HCT116 (cell line): ENCODE data around the gene SIX2. TPM values are rescaled to one million over a fixed set of nuclear protein-coding genes. Genes with fewer than 3 reads are reported as not detected.

ENCODE experiments used
- ATAC-seq: fragments of 200-7000 bp; cut with Tn5 transposase; 2 replicates; pipeline ENCODE4 v1.9.1; 2020; ENCODE audit warnings: mild to moderate bottlenecking, moderate library complexity
- BruUV-seq: library from RNA; stranded (reverse); fragments of 400-500 nt; replicated peaks from 2 replicates; lab custom pipeline; 2021; lab: Mats Ljungman, UMichigan
- CTCF ChIA-PET: fragments of 300-600 bp; sonication (Branson Sonifier 250); formaldehyde crosslinking; loops from one replicate; lab custom pipeline; 2021; ENCODE audit warnings: antibody characterized with exemption; lab: Charles Lee
- POLR2A ChIA-PET: fragments of 300-600, 350-600 bp; sonication (Branson Sonifier 250); formaldehyde crosslinking; loops from one replicate; lab custom pipeline; 2021; ENCODE audit warnings: antibody characterized with exemption; lab: Charles Lee
- RAD21 ChIA-PET, 2 experiments: fragments of 300-600 bp; sonication (Branson Sonifier 250); formaldehyde crosslinking; loops; one replicate each; lab custom pipeline; 2023; ENCODE audit warnings: low total read pairs in 2 of 2; ENCODE audit not compliant: uncharacterized antibody in 2 of 2, unreplicated experiment in 2 of 2, low non-redundant PET in 1 of 2; lab: Charles Lee
- DNase-seq: peaks from one replicate; pipeline ENCODE4 v3.0.0-alpha.2; 2010; ENCODE audit warnings: low read depth, low spot score
- H2AFZ ChIP-seq: fragments of 200-600 bp; shearing (Covaris generic), sonication (generic); 2 replicates; pipeline ENCODE4 v1.6.1; 2017; ENCODE audit warnings: low read depth, mixed run types, mixed read lengths, antibody characterized with exemption, low read length; ENCODE audit not compliant: poor library complexity, severe bottlenecking
- H3K27ac ChIP-seq: 2 replicates; pipeline ENCODE4 v1.5.1; 2012; ENCODE audit warnings: low read depth, low read length
- H3K27me3 ChIP-seq: fragments of 200-600 bp; sonication (generic); 2 replicates; pipeline ENCODE4 v1.6.1; 2016; ENCODE audit warnings: mixed run types, low read length, mixed read lengths; ENCODE audit not compliant: insufficient read depth
- H3K36me3 ChIP-seq, 2 experiments: fragments of 200-500 bp in 1 of 2; fragments of 200-600 bp in 1 of 2; sonication (Bioruptor generic) in 1 of 2; sonication (generic) in 1 of 2; 2 replicates each; pipeline versions ENCODE4 v1.5.1 to v1.6.1; 2014 to 2016; ENCODE audit warnings: low read length in 2 of 2, inconsistent platforms in 1 of 2, mixed read lengths in 1 of 2, mixed run types in 1 of 2; ENCODE audit not compliant: insufficient read depth in 2 of 2, control insufficient read depth in 1 of 2
- H3K4me1 ChIP-seq, 2 experiments: fragments of 200-600 bp in 1 of 2; sonication (generic) in 1 of 2; 2 replicates each; pipeline versions ENCODE4 v1.5.1 to v1.6.1; 2012 to 2017; ENCODE audit warnings: low read length in 2 of 2, inconsistent platforms in 1 of 2, mild to moderate bottlenecking in 1 of 2, mixed read lengths in 1 of 2, mixed run types in 1 of 2, moderate library complexity in 1 of 2; ENCODE audit not compliant: insufficient read depth in 2 of 2, control insufficient read depth in 1 of 2
- H3K4me2 ChIP-seq: fragments of 200-600 bp; sonication (generic); 2 replicates; pipeline ENCODE4 v1.6.1; 2017; ENCODE audit warnings: mixed run types, low read length, mixed read lengths
- H3K4me3 ChIP-seq, 2 experiments: fragments of 200-600 bp in 1 of 2; sonication (generic) in 1 of 2; replicated peaks in 1 of 2; 2 replicates each; pipeline ENCODE4 v1.5.1; 2011 to 2016; ENCODE audit warnings: low read length in 2 of 2, control low read depth in 1 of 2, low read depth in 1 of 2, mild to moderate bottlenecking in 1 of 2, mixed read lengths in 1 of 2, mixed run types in 1 of 2
- H3K79me2 ChIP-seq: fragments of 200-600 bp; sonication (generic); 2 replicates; pipeline ENCODE4 v1.6.1; 2017; ENCODE audit warnings: mild to moderate bottlenecking, mixed run types, low read length, moderate library complexity, mixed read lengths; ENCODE audit not compliant: insufficient read depth
- H3K9ac ChIP-seq: fragments of 200-600 bp; sonication (generic); 2 replicates; pipeline ENCODE4 v1.6.1; 2016; ENCODE audit warnings: low read length, mixed read lengths
- H3K9me2 ChIP-seq: fragments of 200-600 bp; sonication (generic), shearing (Covaris generic); 2 replicates; pipeline ENCODE4 v1.6.1; 2017; ENCODE audit warnings: mixed run types, mild to moderate bottlenecking, moderate library complexity; ENCODE audit not compliant: insufficient read depth
- H3K9me3 ChIP-seq, 2 experiments: fragments of 200-500 bp in 1 of 2; fragments of 200-600 bp in 1 of 2; sonication (Bioruptor generic) in 1 of 2; sonication (generic) in 1 of 2; 2 replicates each; pipeline ENCODE4 v1.6.1; 2014 to 2017; ENCODE audit warnings: low read length in 2 of 2, mixed read lengths in 2 of 2, inconsistent platforms in 1 of 2, low read depth in 1 of 2, mild to moderate bottlenecking in 1 of 2, mixed run types in 1 of 2, moderate library complexity in 1 of 2; ENCODE audit not compliant: control insufficient read depth in 1 of 2, insufficient read depth in 1 of 2
- H4K20me1 ChIP-seq: fragments of 200-600 bp; sonication (generic), shearing (Covaris generic); 2 replicates; pipeline ENCODE4 v1.6.1; 2017; ENCODE audit warnings: mixed run types, mild to moderate bottlenecking, moderate library complexity; ENCODE audit not compliant: insufficient read depth
- ATF3 ChIP-seq: IDR thresholded peaks from 2 replicates; pipeline ENCODE4 v1.6.1; 2012
- CEBPB ChIP-seq: IDR thresholded peaks from 2 replicates; pipeline ENCODE4 v1.6.1; 2012; ENCODE audit warnings: low read depth
- EGR1 ChIP-seq: IDR thresholded peaks from 2 replicates; pipeline ENCODE4 v1.6.1; 2012; ENCODE audit warnings: low read depth
- ELF1 ChIP-seq: IDR thresholded peaks from 2 replicates; pipeline ENCODE4 v1.6.1; 2012; ENCODE audit warnings: low read depth, borderline replicate concordance
- POLR2A ChIP-seq: IDR thresholded peaks from 2 replicates; pipeline ENCODE4 v1.7.0; 2011; ENCODE audit warnings: borderline replicate concordance; ENCODE audit not compliant: insufficient read depth, insufficient read length; ENCODE audit errors: extremely low read depth
- REST ChIP-seq: IDR thresholded peaks from 2 replicates; pipeline ENCODE4 v1.6.1; 2012; ENCODE audit warnings: low read depth
- TCF7L2 ChIP-seq: IDR thresholded peaks from 2 replicates; pipeline ENCODE4 v1.7.0; 2011; ENCODE audit warnings: borderline replicate concordance, inconsistent platforms; ENCODE audit not compliant: insufficient read depth, insufficient read length; ENCODE audit errors: extremely low read depth
- ZBTB33 ChIP-seq: IDR thresholded peaks from 2 replicates; pipeline ENCODE4 v1.6.1; 2011; ENCODE audit warnings: mild to moderate bottlenecking, low read length, moderate library complexity; ENCODE audit not compliant: insufficient replicate concordance; ENCODE audit errors: extremely low read depth
- intact Hi-C: fragments of 100-400 bp; cut with micrococcal nuclease; formaldehyde crosslinking; loops from 2 replicates; pipeline ENCODE4 v1.10.0; 2022
- total RNA-seq: library from RNA; stranded (reverse); gene quantifications from one replicate; pipeline ENCODE4 v1.2.1, GENCODE V29; 2021; ENCODE audit not compliant: unreplicated experiment

SIX2 gene
- total RNA-seq, 1 experiment from 2014 or later, result 0.54 TPM

DNA sequence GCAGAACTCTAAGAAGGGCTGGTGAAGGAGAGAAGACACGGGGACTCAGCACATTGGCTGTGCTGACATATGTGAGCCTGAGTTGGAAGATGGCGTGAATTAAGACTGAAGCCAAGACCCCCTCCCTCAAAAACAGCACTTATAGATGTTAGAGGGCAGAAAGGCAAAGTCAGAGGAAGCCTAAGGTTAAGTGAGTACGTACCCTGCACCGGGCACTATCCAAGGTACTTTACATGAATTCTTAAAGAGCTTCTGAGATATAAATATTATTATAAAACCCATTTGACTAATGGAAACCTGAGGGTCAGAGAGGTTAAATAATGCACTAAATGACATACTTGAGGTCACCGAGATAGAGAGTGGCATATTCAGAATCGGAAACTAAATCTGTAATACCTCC, 42.2 kb downstream of the SIX2 start:
- Histone ChIP-seq H3K9me2 (no peaks in the 10 kb centered on the region), H3K36me3 (no peaks in the 10 kb centered on the region), H2AFZ (no peak overlapping the region), H3K79me2 (no peaks in the 10 kb centered on the region), H4K20me1 (no peaks in the 10 kb centered on the region), H3K4me2 (no peak overlapping the region), H3K9ac (no peak overlapping the region), H3K27ac (no peak overlapping the region), H3K4me3 (no peak overlapping the region), H3K27me3 (no peaks in the 10 kb centered on the region), H3K9me3 (no peaks in the 10 kb centered on the region), H3K4me1 (no peaks in the 10 kb centered on the region)
- CTCF ChIA-PET, result no interaction called here
- no peak for TF ChIP-seq CEBPB
- no peak for TF ChIP-seq POLR2A
- TF ChIP-seq TCF7L2, result no peak
- no peak for TF ChIP-seq EGR1
- no peak for TF ChIP-seq ZBTB33
- no peak for TF ChIP-seq ATF3
- TF ChIP-seq ELF1, result no peak
- no peak for TF ChIP-seq REST
- DNase-seq (no peak), ATAC-seq (no peak)
- intact Hi-C loops, result no loop called here
- POLR2A ChIA-PET, result no interaction called here
- BruUV-seq, result no TSS peak
- RAD21 ChIA-PET, result no interaction called here
